Measurements from ENCODE around the gene CSF3.

CSF3 gene

DNA sequence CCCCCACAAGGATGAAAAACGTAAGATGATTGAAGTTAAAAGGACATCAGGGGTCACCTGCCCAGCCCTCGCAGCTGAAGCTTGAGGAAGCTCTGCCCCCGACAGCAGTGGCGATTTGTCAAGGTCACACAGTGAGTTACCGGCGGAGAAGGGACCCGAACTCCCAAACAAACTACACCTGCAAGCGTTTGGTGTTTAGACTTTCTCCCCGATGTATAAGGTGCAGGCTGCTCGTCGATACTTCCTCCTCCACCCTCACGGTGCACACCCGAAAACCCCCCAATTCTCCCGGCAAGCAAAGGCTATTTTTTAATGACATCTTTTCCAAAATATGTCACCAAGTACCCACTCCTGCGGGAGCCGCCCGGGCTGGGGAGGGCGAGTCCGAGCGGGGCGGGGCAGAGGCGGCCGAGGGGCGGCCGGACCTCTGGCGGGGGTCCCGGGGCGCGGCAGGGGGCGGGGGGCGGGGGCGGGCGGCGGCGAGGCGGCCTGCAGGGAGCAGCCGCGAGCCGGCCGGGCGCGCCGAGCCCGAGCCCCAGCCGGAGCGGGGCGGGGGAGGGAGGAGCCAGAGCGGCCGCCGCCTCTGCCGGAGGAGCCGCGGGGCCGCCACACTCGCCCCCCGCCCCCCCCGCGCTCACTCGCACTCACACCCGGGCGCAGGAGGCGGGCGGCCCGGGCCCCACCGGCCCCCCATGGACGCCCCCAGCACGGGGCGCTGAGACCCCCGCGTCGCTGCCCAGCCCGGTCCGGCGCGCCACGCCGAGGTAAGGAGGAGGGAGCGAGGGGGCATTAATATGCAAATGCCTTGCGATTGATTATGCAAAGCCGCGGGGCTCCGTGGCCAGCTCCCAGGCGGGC lies 47.3 kb downstream of the CSF3 start, which contains the start of gene THRA:
TSS of gene THRA (plus strand) at position 637 of the 858 bp plus-strand sequence. CDS start 11,524 bp downstream, outside the sequence.
- Histone ChIP-seq H3K4me3 (replicated peaks; ENCODE audit: low read depth, low read length) (peak within 1 kb of the TSS; percentile 79), H3K27me3 (replicated peaks; ENCODE audit: control insufficient read depth, insufficient read depth, low read length) (peaks cover 3% of the 10 kb centered on the region; the same call in 1 of the 2 replicates), H3K36me3 (ENCODE audit: control insufficient read depth, insufficient read depth, low read length) (no peaks in the 10 kb centered on the region)
- TF ChIP-seq, protein P1, sequence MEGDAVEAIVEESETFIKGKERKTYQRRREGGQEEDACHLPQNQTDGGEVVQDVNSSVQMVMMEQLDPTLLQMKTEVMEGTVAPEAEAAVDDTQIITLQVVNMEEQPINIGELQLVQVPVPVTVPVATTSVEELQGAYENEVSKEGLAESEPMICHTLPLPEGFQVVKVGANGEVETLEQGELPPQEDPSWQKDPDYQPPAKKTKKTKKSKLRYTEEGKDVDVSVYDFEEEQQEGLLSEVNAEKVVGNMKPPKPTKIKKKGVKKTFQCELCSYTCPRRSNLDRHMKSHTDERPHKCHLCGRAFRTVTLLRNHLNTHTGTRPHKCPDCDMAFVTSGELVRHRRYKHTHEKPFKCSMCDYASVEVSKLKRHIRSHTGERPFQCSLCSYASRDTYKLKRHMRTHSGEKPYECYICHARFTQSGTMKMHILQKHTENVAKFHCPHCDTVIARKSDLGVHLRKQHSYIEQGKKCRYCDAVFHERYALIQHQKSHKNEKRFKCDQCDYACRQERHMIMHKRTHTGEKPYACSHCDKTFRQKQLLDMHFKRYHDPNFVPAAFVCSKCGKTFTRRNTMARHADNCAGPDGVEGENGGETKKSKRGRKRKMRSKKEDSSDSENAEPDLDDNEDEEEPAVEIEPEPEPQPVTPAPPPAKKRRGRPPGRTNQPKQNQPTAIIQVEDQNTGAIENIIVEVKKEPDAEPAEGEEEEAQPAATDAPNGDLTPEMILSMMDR (IDR thresholded peaks at IDR 0.05; ENCODE audit: insufficient read depth, low read length, poor library complexity, severe bottlenecking), result no peak
- peak; percentile 63 for DNase-seq (ENCODE audit: extremely low read depth, insufficient read length)

DNA sequence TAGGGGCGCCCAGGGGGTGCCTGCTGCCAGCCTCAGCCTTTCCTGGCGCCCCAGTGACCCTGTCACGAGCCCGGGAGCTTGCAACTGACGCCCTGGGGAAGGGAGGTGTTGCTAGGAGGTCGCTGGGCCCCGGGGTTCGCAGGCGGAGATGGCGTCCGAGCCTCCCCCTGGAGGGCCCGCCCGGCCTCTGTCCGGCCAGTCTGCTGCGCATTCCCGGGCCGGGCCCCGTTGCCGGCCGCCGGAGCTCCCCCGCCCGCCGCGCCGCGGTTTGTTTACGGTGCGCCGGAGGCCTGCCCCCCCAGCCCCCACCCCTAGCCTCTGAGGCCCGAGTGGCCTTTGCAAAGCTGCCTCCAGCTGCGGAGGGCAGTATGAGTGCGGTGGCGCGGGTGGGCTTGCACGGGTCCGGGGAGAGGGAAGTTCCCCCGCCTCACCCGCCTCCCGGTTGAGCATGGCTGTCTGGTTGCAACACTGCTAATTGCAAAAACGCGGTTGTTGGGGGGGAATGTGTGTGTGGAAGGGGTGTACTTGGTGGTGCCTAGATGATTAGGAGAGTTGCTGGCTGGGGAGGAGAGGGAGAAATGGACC lies 48.0 kb downstream of the CSF3 start:
- Histone ChIP-seq H3K27me3 (replicated peaks; ENCODE audit: control insufficient read depth, insufficient read depth, low read length) (peaks cover 3% of the 10 kb centered on the region; the same call in 1 of the 2 replicates), H3K36me3 (ENCODE audit: control insufficient read depth, insufficient read depth, low read length) (no peaks in the 10 kb centered on the region), H3K4me3 (replicated peaks; ENCODE audit: low read depth, low read length) (peak overlapping the region; percentile 79)
- TF ChIP-seq, protein P1 (IDR thresholded peaks at IDR 0.05; ENCODE audit: insufficient read depth, low read length, poor library complexity, severe bottlenecking), result no peak
- no peak for DNase-seq (ENCODE audit: extremely low read depth, insufficient read length)

DNA sequence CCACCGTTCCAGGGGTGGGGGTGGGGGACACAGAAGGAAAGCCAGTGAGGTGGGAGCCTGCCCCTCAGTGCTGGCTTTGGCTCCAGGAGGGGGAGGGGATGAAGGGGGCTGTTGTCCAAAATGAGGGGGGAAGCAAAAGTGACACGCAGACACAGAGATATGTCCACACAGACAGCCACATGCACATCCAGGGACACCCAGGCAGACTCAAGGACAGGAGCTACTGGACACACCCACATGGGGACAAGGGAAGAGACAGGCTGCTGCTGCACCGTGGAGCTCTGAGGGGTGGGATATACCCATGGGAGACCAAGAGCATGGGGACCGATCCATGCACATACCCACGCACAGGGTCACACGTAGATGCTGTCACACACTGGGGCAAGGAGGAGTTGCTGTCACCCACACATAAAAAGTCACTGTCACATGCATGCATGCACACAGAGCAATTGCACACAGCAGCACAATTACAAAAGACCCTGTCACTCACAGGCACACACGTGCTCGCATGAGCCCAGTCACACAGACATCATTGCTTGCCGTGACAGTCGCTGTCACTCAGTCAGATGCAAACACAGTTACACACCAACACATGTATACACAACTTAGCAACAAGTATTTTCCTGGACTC lies 48.8 kb downstream of the CSF3 start:
- peaks cover 3% of the 10 kb centered on the region; the same call in 1 of the 2 replicates for H3K27me3 ChIP-seq (replicated peaks; ENCODE audit: control insufficient read depth, insufficient read depth, low read length)
- no peak for DNase-seq (ENCODE audit: extremely low read depth, insufficient read length)
- H3K36me3 ChIP-seq (ENCODE audit: control insufficient read depth, insufficient read depth, low read length), result no peaks in the 10 kb centered on the region
- H3K4me3 ChIP-seq (replicated peaks; ENCODE audit: low read depth, low read length), result no peak overlapping the region
- TF ChIP-seq, protein P1 (IDR thresholded peaks at IDR 0.05; ENCODE audit: insufficient read depth, low read length, poor library complexity, severe bottlenecking), result no peak

DNA sequence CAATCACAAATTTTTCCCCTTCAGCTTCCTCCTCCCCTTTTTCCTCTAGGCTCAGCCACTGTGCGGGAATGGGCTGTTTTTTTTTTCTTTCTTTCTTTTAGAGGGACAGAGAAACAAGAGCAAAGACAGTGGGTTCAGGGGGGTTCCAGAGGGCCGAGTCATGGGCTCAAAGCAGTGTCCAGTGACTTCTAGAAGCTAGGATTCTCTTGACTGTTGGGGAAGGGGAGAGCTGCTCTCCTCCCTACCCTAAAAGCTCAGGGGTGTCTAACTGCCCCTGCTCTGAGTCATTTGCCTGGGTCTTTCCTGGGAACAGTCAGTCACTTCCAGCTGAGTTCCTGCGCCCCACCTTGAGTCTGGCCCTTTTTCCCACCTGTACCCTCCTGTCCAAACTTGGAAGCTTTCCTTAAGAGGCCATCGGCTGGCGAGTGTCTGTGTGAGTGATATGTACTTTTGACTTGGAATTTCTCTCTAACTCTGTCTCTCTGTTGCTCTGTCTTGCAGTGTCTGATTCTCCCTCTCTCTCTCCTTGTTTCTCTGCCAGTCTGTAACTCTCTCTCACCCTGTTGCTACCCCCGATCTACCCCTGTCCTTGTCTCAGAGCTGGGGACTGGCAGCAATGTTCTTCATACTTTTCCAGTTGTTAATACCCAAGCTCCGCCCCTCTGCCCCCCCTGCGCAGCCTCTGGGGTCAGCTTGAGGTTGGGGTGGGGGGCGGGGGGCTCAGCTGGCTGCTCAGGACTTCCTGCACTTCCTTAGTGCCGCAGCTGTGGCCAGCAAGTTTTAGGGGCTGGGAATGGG lies 49.9 kb downstream of the CSF3 start:
- no peak overlapping the region for H3K4me3 ChIP-seq (replicated peaks; ENCODE audit: low read depth, low read length)
- TF ChIP-seq, protein P1 (IDR thresholded peaks at IDR 0.05; ENCODE audit: insufficient read depth, low read length, poor library complexity, severe bottlenecking), result no peak
- no peak for DNase-seq (ENCODE audit: extremely low read depth, insufficient read length)
- H3K27me3 ChIP-seq (replicated peaks; ENCODE audit: control insufficient read depth, insufficient read depth, low read length), result peaks cover 3% of the 10 kb centered on the region; the same call in 1 of the 2 replicates
- no peaks in the 10 kb centered on the region for H3K36me3 ChIP-seq (ENCODE audit: control insufficient read depth, insufficient read depth, low read length)

DNA sequence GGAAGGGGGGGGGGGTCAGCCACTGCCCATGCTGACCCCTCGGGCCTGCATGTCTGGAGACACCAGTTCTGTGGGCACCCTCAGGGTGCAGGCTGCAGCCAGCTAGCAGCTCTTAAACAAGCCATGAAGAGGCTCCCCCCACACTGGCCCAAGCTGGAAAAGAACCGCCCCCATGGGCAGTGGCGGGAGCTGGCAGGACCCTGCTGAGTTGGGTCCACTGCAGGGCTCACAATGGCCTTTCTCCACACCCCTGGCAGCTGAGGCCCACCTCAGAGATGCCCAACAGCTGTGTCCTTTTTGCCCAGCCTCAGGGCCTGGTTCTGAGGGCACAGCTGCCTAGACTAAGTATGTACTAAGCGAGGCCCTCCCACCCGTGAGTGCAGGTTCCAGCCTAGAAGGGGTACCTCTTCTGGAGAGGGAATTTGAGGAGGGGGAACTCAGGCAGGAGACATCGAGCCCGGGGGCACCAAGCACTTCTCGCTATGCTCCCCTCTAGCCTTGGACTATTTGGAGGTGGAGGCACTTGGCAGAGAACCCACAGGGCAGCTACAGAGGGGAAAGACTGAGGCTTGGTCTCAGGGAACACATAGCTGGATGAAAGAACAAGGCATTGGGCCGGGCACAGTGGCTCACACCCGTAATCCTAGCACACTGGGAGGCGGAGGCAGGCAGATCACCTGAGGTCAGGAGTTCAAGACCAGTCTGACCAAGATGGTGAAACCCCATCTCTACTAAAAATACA lies 50.7 kb downstream of the CSF3 start:
- Histone ChIP-seq H3K27me3 (replicated peaks; ENCODE audit: control insufficient read depth, insufficient read depth, low read length) (peaks cover 3% of the 10 kb centered on the region; the same call in 1 of the 2 replicates), H3K4me3 (replicated peaks; ENCODE audit: low read depth, low read length) (no peak overlapping the region), H3K36me3 (ENCODE audit: control insufficient read depth, insufficient read depth, low read length) (no peaks in the 10 kb centered on the region)
- DNase-seq (ENCODE audit: extremely low read depth, insufficient read length), result no peak
- TF ChIP-seq, protein P1 (IDR thresholded peaks at IDR 0.05; ENCODE audit: insufficient read depth, low read length, poor library complexity, severe bottlenecking), result no peak

Data from GM06990 (cell line).